ENCODE data around the gene RABGAP1L.

The RABGAP1L gene

GRCh38 chr1:174976436-174977108 is 817.3 kb downstream of the RABGAP1L start:
- no peak for DNase-seq

GRCh38 chr1:174982971-174983689 is 823.8 kb downstream of the RABGAP1L start:
- peak; percentile 36 for DNase-seq

- DNase-seq, result no peak
Measured at GRCh38 chr1:174984952-174985351, 825.6 kb downstream of the RABGAP1L start.

GRCh38 chr1:174988539-174988938 is 829.2 kb downstream of the RABGAP1L start:
- no peak for DNase-seq

GRCh38 chr1:174988986-174989385 is 829.7 kb downstream of the RABGAP1L start:
- DNase-seq, result no peak

- DNase-seq, result no peak
Measured at GRCh38 chr1:174989536-174990220, 830.4 kb downstream of the RABGAP1L start.

GRCh38 chr1:174990382-174990999 is 831.2 kb downstream of the RABGAP1L start:
- peak; percentile 91 for DNase-seq

- DNase-seq, result no peak
Measured at GRCh38 chr1:174991473-174991872, 832.2 kb downstream of the RABGAP1L start.

- DNase-seq, result no peak
Measured at GRCh38 chr1:174995121-174995520, 835.8 kb downstream of the RABGAP1L start.

- no peak for DNase-seq
Measured at GRCh38 chr1:174995916-174996315, 836.6 kb downstream of the RABGAP1L start.

GRCh38 chr1:174996476-174996875 is 837.2 kb downstream of the RABGAP1L start:
- DNase-seq, result no peak

- no peak for DNase-seq
Measured at GRCh38 chr1:174997041-174997440, 837.7 kb downstream of the RABGAP1L start.

- DNase-seq, result peak; percentile 45
Measured at GRCh38 chr1:174998569-174999215, 839.4 kb downstream of the RABGAP1L start.

GRCh38 chr1:174999216-174999935 is 840.1 kb downstream of the RABGAP1L start:
- peak; percentile 100 for DNase-seq

GRCh38 chr1:174999936-175000696 is 840.8 kb downstream of the RABGAP1L start, which contains the start of gene CACYBP:
CACYBP (plus strand) TSS chr1:174999947; CDS start chr1:175000181, 234 bp downstream.
- DNase-seq, result no peak

- no peak for DNase-seq
Measured at GRCh38 chr1:175000697-175001187, 841.4 kb downstream of the RABGAP1L start.

- no peak for DNase-seq
Measured at GRCh38 chr1:175002910-175003517, 843.7 kb downstream of the RABGAP1L start.

- no peak for DNase-seq
Measured at GRCh38 chr1:175003521-175003920, 844.2 kb downstream of the RABGAP1L start.

GRCh38 chr1:175005085-175005783 is 845.9 kb downstream of the RABGAP1L start:
- no peak for DNase-seq

GRCh38 chr1:175009532-175009931 is 850.2 kb downstream of the RABGAP1L start:
- no peak for DNase-seq
